Measurements from ENCODE around the gene SEMA4C. TPM values are rescaled to one million over a fixed set of nuclear protein-coding genes. Genes with fewer than 3 reads are reported as not detected.

Gene SEMA4C
- total RNA-seq, 2 experiments from 2014 or later: 0.06 to 0.19 TPM

DNA sequence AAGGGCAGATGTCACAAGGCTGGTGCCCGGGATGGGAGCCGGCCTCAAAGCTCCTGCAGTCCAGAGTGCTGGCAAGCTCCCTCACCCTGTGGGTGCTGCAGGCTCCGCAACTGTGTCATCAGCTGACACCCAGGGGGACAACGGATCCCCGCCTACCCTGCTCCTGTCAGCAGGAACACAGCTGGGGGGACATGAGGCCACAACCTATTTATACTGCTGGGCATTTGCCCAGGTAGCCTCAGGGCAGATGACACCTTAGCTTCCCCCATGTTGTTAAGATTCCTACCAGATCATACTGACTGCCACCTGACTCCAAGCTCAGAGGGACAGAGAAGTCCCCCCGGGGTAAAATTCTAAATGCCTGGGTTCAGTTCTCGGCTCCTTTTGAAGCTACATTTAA, 27.3 kb downstream of the SEMA4C start:
- peaks cover 10% of the 10 kb centered on the region for H3K4me1 ChIP-seq (ENCODE audit: insufficient read depth, low read length, poor library complexity, severe bottlenecking)
- no peak for DNase-seq (ENCODE audit: low spot score)
- H3K9me3 ChIP-seq (ENCODE audit: low read length): no peaks in the 10 kb centered on the region
- no peak overlapping the region for H3K4me2 ChIP-seq (ENCODE audit: low read length)
- TF ChIP-seq, protein P1, sequence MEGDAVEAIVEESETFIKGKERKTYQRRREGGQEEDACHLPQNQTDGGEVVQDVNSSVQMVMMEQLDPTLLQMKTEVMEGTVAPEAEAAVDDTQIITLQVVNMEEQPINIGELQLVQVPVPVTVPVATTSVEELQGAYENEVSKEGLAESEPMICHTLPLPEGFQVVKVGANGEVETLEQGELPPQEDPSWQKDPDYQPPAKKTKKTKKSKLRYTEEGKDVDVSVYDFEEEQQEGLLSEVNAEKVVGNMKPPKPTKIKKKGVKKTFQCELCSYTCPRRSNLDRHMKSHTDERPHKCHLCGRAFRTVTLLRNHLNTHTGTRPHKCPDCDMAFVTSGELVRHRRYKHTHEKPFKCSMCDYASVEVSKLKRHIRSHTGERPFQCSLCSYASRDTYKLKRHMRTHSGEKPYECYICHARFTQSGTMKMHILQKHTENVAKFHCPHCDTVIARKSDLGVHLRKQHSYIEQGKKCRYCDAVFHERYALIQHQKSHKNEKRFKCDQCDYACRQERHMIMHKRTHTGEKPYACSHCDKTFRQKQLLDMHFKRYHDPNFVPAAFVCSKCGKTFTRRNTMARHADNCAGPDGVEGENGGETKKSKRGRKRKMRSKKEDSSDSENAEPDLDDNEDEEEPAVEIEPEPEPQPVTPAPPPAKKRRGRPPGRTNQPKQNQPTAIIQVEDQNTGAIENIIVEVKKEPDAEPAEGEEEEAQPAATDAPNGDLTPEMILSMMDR (conservative IDR thresholded peaks at IDR 0.05; ENCODE audit: low read length): no peak
- no peak for TF ChIP-seq EZH2phosphoT487 (IDR thresholded peaks at IDR 0.05; ENCODE audit: borderline replicate concordance, low read depth, low read length)
- H2AFZ ChIP-seq (ENCODE audit: low read length): no peak overlapping the region
- peaks cover 7% of the 10 kb centered on the region; the same call in 1 of the 2 replicates for H3K36me3 ChIP-seq (ENCODE audit: insufficient read depth, low read length)
- POLR2A ChIA-PET: interaction anchor here (0.6 to 0.7 kb wide), 3 partner anchors 21 to 157 kb away, joined by 3 to 5 read pairs (median 3); no protein-coding TSS in a partner anchor
- CTCF ChIA-PET (ENCODE audit: unreplicated experiment): no interaction called here
- no peak overlapping the region for H3K4me3 ChIP-seq (ENCODE audit: low read depth, low read length, poor library complexity, severe bottlenecking)
- no peaks in the 10 kb centered on the region for H3K79me2 ChIP-seq (ENCODE audit: insufficient read depth, low read depth, low read length)
- H3K9me2 ChIP-seq (ENCODE audit: insufficient read depth, low read length): no peaks in the 10 kb centered on the region
- no peak overlapping the region for H3K27ac ChIP-seq (ENCODE audit: low read depth, low read length, poor library complexity, severe bottlenecking)
- H4K20me1 ChIP-seq (ENCODE audit: insufficient read depth, low read length): no peaks in the 10 kb centered on the region
- intact Hi-C loops (cut with micrococcal nuclease; ENCODE audit: unreplicated experiment): no loop called here
- no TSS peak for BruUV-seq (replicated peaks)

DNA sequence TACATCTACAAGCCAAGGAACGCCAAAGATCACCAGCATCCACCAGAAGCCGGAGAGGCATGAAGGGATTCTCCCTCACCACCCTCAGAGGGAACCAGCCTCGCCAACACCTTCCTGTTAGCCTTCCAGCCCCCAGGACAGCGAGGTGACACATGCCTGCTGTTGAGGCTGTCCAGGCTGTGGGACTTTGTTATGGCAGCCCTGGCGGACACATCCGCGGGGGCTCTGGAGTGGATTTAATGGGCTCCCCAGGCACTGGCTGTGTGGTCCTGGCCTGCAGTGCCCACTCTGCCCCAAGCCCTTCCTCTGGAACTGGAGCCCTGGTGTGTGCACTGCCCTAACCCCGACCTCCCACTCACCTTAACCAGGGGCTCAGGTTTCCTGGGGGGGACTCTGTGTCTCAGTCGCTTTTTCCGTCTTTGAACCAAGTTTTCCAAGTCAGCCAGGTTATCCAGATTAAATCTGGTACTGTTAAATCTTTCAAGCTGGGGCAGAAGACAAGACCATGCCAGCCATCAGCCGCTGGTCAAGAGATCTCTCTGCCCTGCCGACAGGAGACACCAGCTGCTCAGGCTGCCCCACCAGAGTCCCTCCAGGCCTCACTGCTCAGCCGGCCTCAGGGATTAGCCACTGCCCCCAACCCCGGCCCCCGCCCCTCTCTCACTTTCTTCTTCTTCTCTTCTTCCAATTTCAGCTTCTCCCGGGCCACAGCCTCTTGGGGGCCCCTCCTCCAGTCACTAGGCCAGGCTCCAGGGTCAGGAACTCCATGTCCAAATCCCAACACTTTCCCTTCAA, 28.0 kb downstream of the SEMA4C start:
- intact Hi-C loops (cut with micrococcal nuclease; ENCODE audit: unreplicated experiment): no loop called here

More for the DNA sequence above, 28.0 kb downstream of the SEMA4C start:
- Histone ChIP-seq H3K79me2 (ENCODE audit: insufficient read depth, low read depth, low read length) (no peaks in the 10 kb centered on the region), H3K4me2 (ENCODE audit: low read length) (no peak overlapping the region), H3K9me3 (ENCODE audit: low read length) (no peaks in the 10 kb centered on the region), H3K36me3 (ENCODE audit: insufficient read depth, low read length) (peaks cover 12% of the 10 kb centered on the region; the same call in 1 of the 2 replicates), H3K4me1 (ENCODE audit: insufficient read depth, low read length, poor library complexity, severe bottlenecking) (peaks cover 10% of the 10 kb centered on the region), H3K4me3 (ENCODE audit: low read depth, low read length, poor library complexity, severe bottlenecking) (no peak overlapping the region), H3K27ac (ENCODE audit: low read depth, low read length, poor library complexity, severe bottlenecking) (no peak overlapping the region), H3K9me2 (ENCODE audit: insufficient read depth, low read length) (no peaks in the 10 kb centered on the region), H2AFZ (ENCODE audit: low read length) (no peak overlapping the region), H4K20me1 (ENCODE audit: insufficient read depth, low read length) (no peaks in the 10 kb centered on the region)
- no peak for DNase-seq (ENCODE audit: low spot score)
- CTCF ChIA-PET (ENCODE audit: unreplicated experiment): no interaction called here
- no TSS peak for BruUV-seq (replicated peaks)
- TF ChIP-seq, protein P1 (conservative IDR thresholded peaks at IDR 0.05; ENCODE audit: low read length): no peak
- no peak for TF ChIP-seq EZH2phosphoT487 (IDR thresholded peaks at IDR 0.05; ENCODE audit: borderline replicate concordance, low read depth, low read length)
- POLR2A ChIA-PET: interaction anchor here (0.6 kb wide), 1 partner anchor 158 kb away, joined by 5 read pairs; no protein-coding TSS in a partner anchor
